Esophagus squamous epithelium (tissue), 4 donors: Measurements from ENCODE around the gene CHCHD10.

ENCODE experiments used
- CTCF ChIP-seq, 6 experiments: fragments of 450-650 bp in 4 of 6; fragments of 200-600 bp in 2 of 6; sonication (generic) in 2 of 6; IDR thresholded peaks; one replicate each; pipeline ENCODE4 v1.5.1; 2016 to 2019; ENCODE audit warnings: antibody characterized with exemption in 6 of 6, mild to moderate bottlenecking in 4 of 6, moderate library complexity in 4 of 6
- POLR2A ChIP-seq, 4 donors: fragments of 450-650 bp; IDR thresholded peaks; one replicate each; pipeline ENCODE4 v1.6.1; 2017; ENCODE audit warnings: antibody characterized with exemption in 4 of 4, mild to moderate bottlenecking in 4 of 4, moderate library complexity in 3 of 4

- TF ChIP-seq CTCF (IDR thresholded peaks at IDR 0.05): no peak
- no peak for TF ChIP-seq POLR2A (IDR thresholded peaks at IDR 0.05)
These were observed 23.8 kb downstream of the CHCHD10 start for GRCh38 chr22:23744001-23744400.
